HFF-Myc (cell line): ENCODE data around the gene ROPN1.
"Not testable (repeated sequence)": the region's sequence is repeated elsewhere in the genome, so short reads cannot be mapped to it uniquely, and the experiment has no call there.

ENCODE experiments used
- DNase-seq: peaks from one replicate; pipeline ENCODE4 v3.0.0-alpha.2; 2011; ENCODE audit warnings: low read depth; ENCODE audit errors: extremely low read depth
- H3K4me3 ChIP-seq: replicated peaks from 2 replicates; pipeline ENCODE4 v1.5.1; 2011; ENCODE audit warnings: low read depth, mild to moderate bottlenecking, control low read depth, low read length
- CTCF ChIP-seq: IDR thresholded peaks from 2 replicates; pipeline ENCODE4 v1.5.1; 2012; ENCODE audit warnings: mild to moderate bottlenecking, low read depth, low read length, control low read depth; ENCODE audit errors: missing control alignments

ROPN1 gene

DNA sequence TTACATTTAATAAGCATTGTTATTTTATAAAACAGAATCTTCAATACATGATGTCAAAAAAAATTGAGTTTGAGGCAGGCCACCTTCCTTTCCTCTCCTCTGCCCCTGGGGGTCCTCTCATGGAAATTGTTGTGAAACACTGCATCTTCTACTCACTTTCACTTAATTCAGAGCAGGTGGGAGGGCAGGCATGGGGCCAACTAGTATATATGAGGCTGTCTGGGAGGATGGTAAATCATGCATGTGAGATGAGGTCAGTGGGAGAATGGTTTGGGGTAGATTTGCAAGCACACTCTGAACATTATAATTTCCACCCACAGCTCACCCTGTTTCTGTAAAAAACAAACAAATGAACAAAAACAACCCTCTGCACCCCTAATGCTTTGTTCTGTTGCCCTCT is 20.5 kb downstream of the ROPN1 start:
- DNase-seq, result no peak
- TF ChIP-seq CTCF, result no peak
- no peak overlapping the region for H3K4me3 ChIP-seq

- not testable (repeated sequence) for H3K4me3 ChIP-seq, DNase-seq
Observed at GRCh38 chr3:123967260-123967659, 24.7 kb downstream of the ROPN1 start.

GRCh38 chr3:123966799-123967198 is 25.1 kb downstream of the ROPN1 start:
- not testable (repeated sequence) for DNase-seq, H3K4me3 ChIP-seq

DNA sequence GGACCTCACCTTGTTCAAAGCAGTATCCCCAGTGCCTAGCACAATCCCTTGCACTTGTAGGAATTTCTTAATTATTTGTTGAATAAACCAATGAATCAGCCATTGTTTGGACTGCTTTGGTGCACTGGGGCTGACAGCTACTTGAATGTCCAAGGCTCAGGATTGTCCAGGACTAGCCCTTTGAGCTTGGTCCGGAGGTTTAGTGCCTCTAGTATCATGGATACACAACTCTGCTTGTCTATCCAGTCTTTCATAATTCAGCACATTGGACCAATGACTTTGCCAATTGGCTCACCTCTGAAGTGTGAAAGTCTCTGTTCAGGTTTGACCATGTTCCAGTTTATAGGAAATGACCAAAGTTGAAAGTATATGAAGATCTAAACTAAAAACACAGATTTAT is 27.1 kb downstream of the ROPN1 start:
- not testable (repeated sequence) for H3K4me3 ChIP-seq, DNase-seq

- H3K4me3 ChIP-seq, result peak overlapping the region; percentile 66
- no peak for TF ChIP-seq CTCF
- no peak for DNase-seq
Observed at GRCh38 chr3:123961508-123961856, 30.4 kb downstream of the ROPN1 start.

- H3K4me3 ChIP-seq, result peak within 1 kb of the TSS; percentile 66
- TF ChIP-seq CTCF, result no peak
- peak; percentile 89 for DNase-seq
Observed at GRCh38 chr3:123960781-123961507, 31.0 kb downstream of the ROPN1 start, which contains the start of gene CCDC14. Gene CCDC14 (minus strand): TSS chr3:123961229. CDS start chr3:123961173, 56 bp downstream.

DNA sequence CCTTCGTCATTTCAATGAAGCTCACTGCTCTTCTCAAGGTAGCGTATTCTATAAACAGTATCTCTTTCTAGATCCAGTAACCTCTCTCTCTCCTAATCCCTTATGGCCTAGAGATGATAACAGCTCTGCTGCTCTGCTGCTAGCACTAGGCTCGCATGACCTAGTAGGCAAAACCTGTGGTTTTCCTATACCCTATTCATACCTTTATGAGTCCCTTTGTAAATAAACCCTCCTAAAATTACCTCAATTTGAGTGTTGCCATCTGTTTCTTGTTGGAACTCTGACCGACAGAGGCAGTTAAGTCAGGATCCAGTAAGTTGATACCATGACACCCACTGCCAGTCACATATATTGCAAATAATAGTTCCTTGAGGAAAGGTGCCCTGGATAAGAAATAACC is 38.2 kb downstream of the ROPN1 start:
- DNase-seq, result no peak
- TF ChIP-seq CTCF, result no peak
- no peak overlapping the region for H3K4me3 ChIP-seq

GRCh38 chr3:123952844-123953520 is 38.9 kb downstream of the ROPN1 start:
- no peak for TF ChIP-seq CTCF
- no peak overlapping the region for H3K4me3 ChIP-seq
- DNase-seq, result no peak
